ENCODE measurements around the gene BEAN1.

GRCh38 chr16:66471716-66472393 is 44.8 kb downstream of the BEAN1 start:
- TF ChIP-seq CTCF (IDR thresholded peaks at IDR 0.05) = no peak
- no peak for TF ChIP-seq POLR2A (IDR thresholded peaks at IDR 0.05)

Measured in adrenal gland (tissue), 5 donors.